K562 treated with DMSO at 1 percent for 4 hours (cell line): Measurements from ENCODE around the gene FAM43A. TPM values are rescaled to one million over a fixed set of nuclear protein-coding genes. Genes with fewer than 3 reads are reported as not detected.

Source experiments
- total RNA-seq: library from RNA; unstranded; fragments of 300-600 nt; gene quantifications from 2 replicates; pipeline ENCODE4 v1.2.3, GENCODE V29; 2022; ENCODE audit not compliant: insufficient read depth

Gene FAM43A, protein sequence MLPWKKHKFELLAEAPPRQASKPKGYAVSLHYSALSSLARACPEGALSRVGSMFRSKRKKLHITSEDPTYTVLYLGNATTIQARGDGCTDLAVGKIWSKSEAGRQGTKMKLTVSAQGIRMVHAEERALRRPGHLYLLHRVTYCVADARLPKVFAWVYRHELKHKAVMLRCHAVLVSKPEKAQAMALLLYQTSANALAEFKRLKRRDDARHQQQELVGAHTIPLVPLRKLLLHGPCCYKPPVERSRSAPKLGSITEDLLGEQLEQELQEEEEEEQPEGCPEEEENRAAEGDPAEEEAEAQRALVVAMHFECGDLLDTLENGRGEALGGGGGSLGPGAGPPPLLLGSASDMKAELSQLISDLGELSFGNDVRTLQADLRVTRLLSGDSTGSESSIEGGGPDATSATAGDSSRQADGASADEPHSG
- 0.50 and 0.80 TPM in 2 replicates for total RNA-seq

DNA sequence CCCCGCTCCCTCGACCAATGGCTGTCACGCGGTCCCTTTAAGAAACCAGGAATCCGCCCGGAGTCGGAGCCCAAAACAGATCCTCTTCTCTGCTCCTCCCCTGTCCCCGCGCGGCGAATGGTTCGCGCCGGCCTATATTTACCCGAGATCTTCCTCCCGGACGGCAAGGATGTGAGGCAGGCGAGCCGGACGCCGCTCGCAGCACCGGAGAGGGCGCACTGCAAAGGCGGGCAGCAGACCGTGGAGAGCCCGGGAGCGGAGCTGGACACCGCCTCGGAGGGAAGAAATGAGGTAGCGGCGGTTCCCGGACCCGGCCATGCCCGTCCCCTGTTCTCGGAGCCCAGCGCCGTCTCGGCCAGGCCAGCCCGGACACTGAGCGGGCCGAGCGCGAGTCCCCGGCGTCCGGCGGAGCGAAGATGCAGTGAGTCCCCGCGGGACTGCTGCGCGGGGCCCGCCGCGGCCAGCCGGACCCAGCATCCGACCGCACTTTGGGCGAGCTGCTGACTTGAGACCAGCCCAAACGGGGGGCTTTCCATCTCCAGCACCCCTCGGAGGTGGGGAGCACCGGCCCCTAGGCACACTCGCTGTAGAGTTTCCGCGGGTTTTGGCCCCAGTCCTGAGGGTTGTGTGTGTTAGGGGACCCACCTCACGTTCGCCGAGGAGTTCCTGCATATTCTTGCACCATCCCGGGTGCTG, at the start of gene FAM43A:
TSS of gene FAM43A (plus strand) at position 166 of the 696 bp plus-strand sequence. CDS start 944 bp downstream, outside the sequence.

GRCh38 chr3:194671900-194672808, 13.5 kb upstream of the FAM43A start, which contains the start of gene LSG1:
LSG1 (minus strand) TSS chr3:194672191; CDS start chr3:194672162, 29 bp downstream.

Other genes with a start within 250 kb of the FAM43A start
- gene ATP13A3, start 198.9 kb upstream of the FAM43A start, total RNA-seq, result 32.0 and 32.7 TPM in 2 replicates
- 11.3 and 15.4 TPM in 2 replicates for gene TMEM44, start 52.5 kb upstream of the FAM43A start, total RNA-seq
- 17.9 and 21.4 TPM in 2 replicates for gene LSG1, start 13.7 kb upstream of the FAM43A start, total RNA-seq